Heart right ventricle (tissue), 16 donors: Measurements from ENCODE around the gene GREM2. TPM values are rescaled to one million over a fixed set of nuclear protein-coding genes. Genes with fewer than 3 reads are reported as not detected.

Experiments used
- ATAC-seq, 8 donors: fragments of 200-7000 bp; cut with Tn5 transposase; one replicate each; pipeline ENCODE4 v1.9.1; 2020; ENCODE audit warnings: mild to moderate bottlenecking in 8 of 8, moderate library complexity in 8 of 8, moderate number of reproducible peaks in 1 of 8
- DNase-seq, 2 donors: peaks; one replicate each; pipeline ENCODE4 v3.0.0-alpha.2; 2020
- H3K27ac ChIP-seq, 10 donors: fragments of 200-600 bp; sonication (generic) in 2 of 10; one replicate each; pipeline versions ENCODE4 v1.5.0 to v1.8.0; 2020 to 2022; ENCODE audit warnings: mild to moderate bottlenecking in 3 of 10
- H3K27me3 ChIP-seq, 7 donors: fragments of 200-600 bp; one replicate each; pipeline ENCODE4 v1.8.0; 2021 to 2022; ENCODE audit warnings: mild to moderate bottlenecking in 2 of 7
- H3K36me3 ChIP-seq, 9 donors: fragments of 200-600 bp; sonication (generic) in 1 of 9; one replicate each; pipeline versions ENCODE4 v1.5.0 to v1.8.0; 2020 to 2022; ENCODE audit warnings: mild to moderate bottlenecking in 2 of 9
- H3K4me1 ChIP-seq, 9 donors: fragments of 200-600 bp; sonication (generic) in 1 of 9; one replicate each; pipeline versions ENCODE4 v1.5.0 to v1.8.0; 2020 to 2022; ENCODE audit warnings: mild to moderate bottlenecking in 4 of 9
- H3K4me3 ChIP-seq, 10 donors: fragments of 200-600 bp; sonication (generic) in 2 of 10; one replicate each; pipeline versions ENCODE4 v1.5.0 to v1.8.0; 2020 to 2022; ENCODE audit warnings: mild to moderate bottlenecking in 7 of 10, moderate library complexity in 2 of 10
- H3K9me3 ChIP-seq, 11 donors: fragments of 200-600 bp in 10 of 11; sonication (generic) in 2 of 11; one replicate each; pipeline versions ENCODE4 v1.5.0 to v1.8.0; 2013 to 2022; ENCODE audit warnings: mild to moderate bottlenecking in 2 of 11, control low read depth in 1 of 11, moderate library complexity in 1 of 11
- CTCF ChIP-seq, 9 donors: fragments of 200-600 bp; sonication (generic) in 2 of 9; IDR thresholded peaks; one replicate each; pipeline versions ENCODE4 v1.5.0 to v1.8.0; 2021 to 2022; ENCODE audit warnings: antibody characterized with exemption in 9 of 9, mild to moderate bottlenecking in 5 of 9, moderate library complexity in 1 of 9
- WGBS, 2 donors: extraction: QIAGEN DNeasy Blood & Tissue Kit; methylation state at CpG; one replicate each; pipeline ENCODE4 v1.1.7; 2013; ENCODE audit warnings: inconsistent platforms in 1 of 2; 5-methylcytosine and 5-hydroxymethylcytosine counted together
- intact Hi-C, 10 donors: fragments of 100-400 bp; cut with DNase I; formaldehyde crosslinking; loops; one replicate each; pipeline versions ENCODE4 v1.11.1 to v1.14.2; 2022
- polyA plus RNA-seq, 2 donors: library from polyadenylated mRNA; stranded (reverse); fragments of 200-250 nt; gene quantifications; one replicate each; pipeline ENCODE4 v1.2.3, GENCODE V29; 2013
- total RNA-seq, 10 donors: library from RNA; stranded (reverse); fragmentation: NEBNext Ultra II Directional in 3 of 10; extraction: Animal tissue kit (Norgen Biotek cat#: 25700) in 3 of 10; gene quantifications; one replicate each; pipeline versions ENCODE4 v1.2.1 to v1.2.4, GENCODE V29; 2021 to 2023
- donor health status: Arrhythmogenic right ventricular cardiomyopathy.
- donor health status: ischemic (EF 13 %, LVEDD 7.1; RV severe dilation, severe dysfunction).
- donor health status: healthy with polysubstance abuse.
- donor health status: DM: no; HTN: yes; CAD: no.
- donor health status: DM: no; HTN: no; CAD: no.
- donor health status: ischemic (EF 25% LVEDD 6.9; RV normal size, moderate dysfunction).
- donor health status: ischemic (EF 25% LVEDD 5.7; RV mildly dilated, moderate dysfunction).
- donor health status: healthy.
- donor health status: DM: yes; HTN: yes; CAD: no.
- donor health status: Ischemic cardiomyopathy.
- donor health status: ischemic (EF 35%, LVEDD 5.7; RV mildly dilated, moderate dysfunction).
- donor health status: nonischemic (EF 11% LVEDD 7.7; RV severe dilation, severe dysfunction).
- donor health status: DM: yes; HTN: yes; CAD: no.
- donor health status: PGD.
- donor health status: ischemic (EF 29% LVEDD 5.4; RV normal size, mild dysfunction).
- donor health status: nonischemic (EF 23%, LVEDD 6.1; RV moderate dilation, normal function).

The GREM2 gene
- total and polyA plus RNA-seq, 12 donors: 0.01 to 0.25 (median 0.18) TPM; not detected in 8

GRCh38 chr1:240609527-240610060 is 2.4 kb downstream of the GREM2 start:
- peaks cover 0 to 58% (median 43%) of the 10 kb centered on the region in 7 donors for H3K27me3 ChIP-seq
- intact Hi-C loops: loop anchor here in 1 of 10 donors (5.0 kb wide), 1 partner anchor 417 kb away; no protein-coding TSS in a partner anchor
- ATAC-seq (no peak), DNase-seq (no peak)
- H3K4me1 ChIP-seq: peaks cover 0 to 13% (median 0%) of the 10 kb centered on the region in 9 donors
- no peaks in the 10 kb centered on the region for H3K9me3 ChIP-seq
- H3K27ac ChIP-seq: no peak overlapping the region
- no peaks in the 10 kb centered on the region for H3K36me3 ChIP-seq
- no peak overlapping the region for H3K4me3 ChIP-seq
- 31 to 44% methylated on average over 6 of the region's 6 CpGs for WGBS, 2 donors
- no peak for TF ChIP-seq CTCF (IDR thresholded peaks at IDR 0.05)

- Histone ChIP-seq H3K27me3 (peaks cover 0 to 50% (median 36%) of the 10 kb centered on the region in 7 donors), H3K27ac (no peak overlapping the region), H3K4me3 (no peak overlapping the region), H3K36me3 (no peaks in the 10 kb centered on the region), H3K9me3 (no peaks in the 10 kb centered on the region), H3K4me1 (peaks cover 0 to 13% (median 0%) of the 10 kb centered on the region in 9 donors)
- peak in 2 of 9 donors; percentile 23 to 27 for TF ChIP-seq CTCF (IDR thresholded peaks at IDR 0.05)
- intact Hi-C loops: loop anchor here in 1 of 10 donors (5.0 kb wide), 1 partner anchor 416 kb away; no protein-coding TSS in a partner anchor
- DNase-seq (no peak), ATAC-seq (no peak)
- WGBS, 2 donors: 7 to 9% methylated on average over 2 of the region's 2 CpGs
These were observed 3.2 kb downstream of the GREM2 start for GRCh38 chr1:240608707-240609106.

GRCh38 chr1:240607006-240607405 is 4.9 kb downstream of the GREM2 start:
- ATAC-seq: no peak

GRCh38 chr1:240602189-240602588 is 9.8 kb downstream of the GREM2 start:
- no peaks in the 10 kb centered on the region for H3K9me3 ChIP-seq
- no peak for ATAC-seq
- H3K4me3 ChIP-seq: no peak overlapping the region
- WGBS, 2 donors: 64 to 75% methylated on average over 2 of the region's 2 CpGs
- DNase-seq: no peak
- no peak for TF ChIP-seq CTCF (IDR thresholded peaks at IDR 0.05)
- no peaks in the 10 kb centered on the region for H3K36me3 ChIP-seq
- no peaks in the 10 kb centered on the region for H3K4me1 ChIP-seq
- H3K27ac ChIP-seq: no peak overlapping the region
- intact Hi-C loops: no loop called here
- H3K27me3 ChIP-seq: no peaks in the 10 kb centered on the region

More at GRCh38 chr1:240607006-240607405, 4.9 kb downstream of the GREM2 start:
- Histone ChIP-seq H3K27ac (no peak overlapping the region), H3K27me3 (peaks cover 0 to 34% (median 19%) of the 10 kb centered on the region in 7 donors), H3K9me3 (no peaks in the 10 kb centered on the region), H3K4me3 (no peak overlapping the region), H3K36me3 (no peaks in the 10 kb centered on the region), H3K4me1 (peaks cover 0 to 10% (median 0%) of the 10 kb centered on the region in 9 donors)
- WGBS, 2 donors: 52 to 55% methylated on average over 2 of the region's 2 CpGs
- no peak for TF ChIP-seq CTCF (IDR thresholded peaks at IDR 0.05)
- DNase-seq: no peak
- intact Hi-C loops: loop anchor here in 1 of 10 donors (5.0 kb wide), 1 partner anchor 415 kb away; no protein-coding TSS in a partner anchor
